Measurements from ENCODE around the gene FAM120A.

The FAM120A gene

DNA sequence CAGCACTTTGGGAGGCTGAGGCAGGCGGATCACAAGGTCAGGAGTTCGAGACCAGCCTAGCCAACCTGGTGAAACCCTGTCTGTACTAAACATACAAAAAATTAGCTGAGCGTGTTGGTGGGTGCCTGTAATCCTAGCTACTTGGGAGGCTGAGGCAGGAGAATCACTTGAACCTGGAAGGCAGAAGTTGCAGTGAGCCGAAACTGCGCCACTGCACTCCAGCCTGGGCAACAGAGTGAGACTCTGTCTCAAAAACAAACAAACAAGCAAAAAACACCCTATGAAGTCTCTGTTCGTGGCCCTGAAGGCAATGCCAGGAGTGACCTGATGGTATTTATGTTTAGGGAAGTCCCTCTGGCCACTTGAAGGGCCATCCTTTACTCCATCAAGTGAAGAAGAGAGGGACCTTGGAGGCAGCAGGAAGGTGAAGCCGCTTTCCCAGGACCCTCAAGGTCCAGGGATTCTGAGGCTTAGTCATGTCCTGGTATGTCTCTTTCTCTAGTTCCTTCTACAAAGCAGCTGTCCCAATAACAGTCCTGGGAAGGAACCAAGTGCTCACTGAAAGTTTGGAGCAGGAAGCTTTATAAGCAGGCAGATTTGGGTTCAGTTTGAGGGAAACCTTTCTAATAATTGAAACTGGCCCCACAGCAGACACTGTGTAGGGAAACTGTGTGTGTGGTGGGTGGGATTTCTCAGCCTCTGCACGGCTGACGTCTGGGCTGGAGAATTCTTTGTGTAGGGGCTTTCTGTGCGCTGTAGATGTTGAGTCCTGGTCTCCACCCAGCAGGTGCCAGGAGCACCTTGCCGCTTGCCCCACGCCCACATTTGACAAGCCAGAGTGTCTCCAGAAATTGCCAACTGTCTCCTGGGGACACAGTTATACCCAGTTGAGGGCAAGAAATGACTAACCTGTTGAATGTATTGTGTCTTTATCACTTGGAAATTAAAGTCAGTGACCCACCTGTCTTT lies 137.4 kb downstream of the FAM120A start:
- TF ChIP-seq, protein P1, sequence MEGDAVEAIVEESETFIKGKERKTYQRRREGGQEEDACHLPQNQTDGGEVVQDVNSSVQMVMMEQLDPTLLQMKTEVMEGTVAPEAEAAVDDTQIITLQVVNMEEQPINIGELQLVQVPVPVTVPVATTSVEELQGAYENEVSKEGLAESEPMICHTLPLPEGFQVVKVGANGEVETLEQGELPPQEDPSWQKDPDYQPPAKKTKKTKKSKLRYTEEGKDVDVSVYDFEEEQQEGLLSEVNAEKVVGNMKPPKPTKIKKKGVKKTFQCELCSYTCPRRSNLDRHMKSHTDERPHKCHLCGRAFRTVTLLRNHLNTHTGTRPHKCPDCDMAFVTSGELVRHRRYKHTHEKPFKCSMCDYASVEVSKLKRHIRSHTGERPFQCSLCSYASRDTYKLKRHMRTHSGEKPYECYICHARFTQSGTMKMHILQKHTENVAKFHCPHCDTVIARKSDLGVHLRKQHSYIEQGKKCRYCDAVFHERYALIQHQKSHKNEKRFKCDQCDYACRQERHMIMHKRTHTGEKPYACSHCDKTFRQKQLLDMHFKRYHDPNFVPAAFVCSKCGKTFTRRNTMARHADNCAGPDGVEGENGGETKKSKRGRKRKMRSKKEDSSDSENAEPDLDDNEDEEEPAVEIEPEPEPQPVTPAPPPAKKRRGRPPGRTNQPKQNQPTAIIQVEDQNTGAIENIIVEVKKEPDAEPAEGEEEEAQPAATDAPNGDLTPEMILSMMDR (conservative IDR thresholded peaks at IDR 0.05; ENCODE audit: low read depth), result no peak
- CTCF ChIA-PET, result no interaction called here
- POLR2A ChIA-PET (ENCODE audit: low non-redundant PET), result no interaction called here
- no peak overlapping the region for H3K27ac ChIP-seq
- DNase-seq (ENCODE audit: low spot score), result no peak

DNA sequence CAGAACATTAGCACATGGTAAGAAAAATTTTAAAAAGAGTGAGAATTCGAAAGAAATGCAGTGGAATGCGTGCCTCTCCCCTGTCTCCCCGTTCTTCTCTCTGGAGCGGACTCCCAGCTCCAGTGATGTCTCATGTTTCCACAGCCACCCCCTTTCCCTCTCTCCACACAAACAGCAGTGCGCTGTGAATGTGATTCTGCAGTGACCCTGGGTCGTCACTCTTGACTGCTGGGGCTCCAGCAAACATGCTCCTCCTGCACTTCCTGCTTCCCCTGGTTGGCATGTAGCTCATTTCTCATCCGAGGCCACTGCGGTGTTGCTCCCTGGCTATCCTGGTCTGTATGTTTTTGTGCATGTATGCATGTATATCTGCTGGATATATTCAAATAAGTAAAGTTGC lies 138.2 kb downstream of the FAM120A start:
- H3K27ac ChIP-seq, result no peak overlapping the region
- DNase-seq (ENCODE audit: low spot score), result no peak
- TF ChIP-seq, protein P1 (conservative IDR thresholded peaks at IDR 0.05; ENCODE audit: low read depth), result no peak
- POLR2A ChIA-PET (ENCODE audit: low non-redundant PET), result no interaction called here
- CTCF ChIA-PET, result no interaction called here

DNA sequence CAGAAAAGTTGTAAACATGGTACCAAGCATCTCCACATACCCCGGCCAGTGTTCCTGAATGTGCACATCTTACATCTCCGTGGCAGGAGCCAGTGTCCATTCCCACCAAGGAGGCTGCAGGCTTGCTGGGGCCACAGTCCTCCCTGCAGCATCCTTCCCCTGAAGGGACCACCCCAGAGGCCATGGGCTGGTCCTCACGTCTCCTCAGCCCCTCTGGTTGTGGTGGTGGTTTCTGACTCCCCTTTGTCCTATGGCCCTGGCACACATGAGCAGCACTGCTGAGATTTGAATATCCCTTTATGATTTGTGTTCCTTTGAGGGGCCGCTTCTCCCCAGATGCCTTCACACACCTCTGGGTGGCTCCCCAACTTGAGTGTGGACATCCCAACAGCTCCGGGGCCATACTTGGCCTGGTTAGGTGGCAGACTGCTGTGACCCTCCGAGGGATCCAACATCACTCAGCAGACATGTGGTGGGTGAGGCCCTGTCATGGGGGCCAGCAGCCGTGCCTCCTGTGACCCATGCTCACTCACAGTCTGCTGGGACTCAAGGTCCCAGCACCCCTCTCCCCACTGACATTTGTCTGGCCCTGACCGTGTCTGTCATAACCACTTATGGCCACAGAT lies 139.2 kb downstream of the FAM120A start:
- H3K27ac ChIP-seq, result no peak overlapping the region; the same call in 1 of the 2 replicates
- ChIA-PET CTCF (no interaction called here), POLR2A (ENCODE audit: low non-redundant PET) (no interaction called here)
- TF ChIP-seq, protein P1 (conservative IDR thresholded peaks at IDR 0.05; ENCODE audit: low read depth), result no peak
- DNase-seq (ENCODE audit: low spot score), result no peak

DNA sequence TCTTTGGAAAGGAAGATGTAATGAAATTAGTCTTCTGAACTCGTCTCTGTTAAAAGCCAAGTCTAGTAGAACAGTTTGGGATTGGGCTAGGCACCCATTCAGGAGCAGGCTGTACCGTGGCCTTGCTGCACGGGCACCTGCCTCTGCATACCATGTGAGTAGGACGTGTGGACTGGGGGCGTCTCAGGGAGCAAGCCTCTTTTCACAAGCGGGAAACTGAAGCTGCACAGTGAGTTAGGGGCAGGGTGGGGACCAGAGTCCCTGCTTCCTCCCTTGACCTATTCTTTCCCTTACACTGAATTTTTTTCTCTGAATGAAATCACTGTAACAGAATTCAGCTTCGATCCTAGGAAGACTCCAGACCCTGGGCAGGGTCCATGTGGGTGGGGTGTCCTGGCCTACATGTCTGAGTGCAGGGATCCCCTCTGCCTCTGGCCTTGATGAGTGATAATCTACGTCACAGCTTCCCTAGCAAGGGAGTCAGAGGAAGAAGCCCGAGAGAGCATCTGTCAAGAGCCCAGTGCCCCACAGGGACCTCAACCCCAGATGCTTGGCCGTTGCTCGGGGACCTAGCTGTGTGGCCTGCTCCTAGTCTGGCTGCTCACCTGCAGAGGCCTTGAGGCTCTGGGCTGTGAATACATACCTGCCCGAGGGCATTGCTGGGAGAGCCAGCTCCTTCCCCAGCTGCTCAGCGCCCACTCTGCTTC lies 140.0 kb downstream of the FAM120A start:
- POLR2A ChIA-PET (ENCODE audit: low non-redundant PET), result no interaction called here
- CTCF ChIA-PET, result interaction anchor here (0.6 kb wide), 1 partner anchor 88 kb away, joined by 3 read pairs; no protein-coding TSS in a partner anchor
- TF ChIP-seq, protein P1 (conservative IDR thresholded peaks at IDR 0.05; ENCODE audit: low read depth), result no peak
- peak overlapping the region; percentile 21 for H3K27ac ChIP-seq
- no peak for DNase-seq (ENCODE audit: low spot score)

DNA sequence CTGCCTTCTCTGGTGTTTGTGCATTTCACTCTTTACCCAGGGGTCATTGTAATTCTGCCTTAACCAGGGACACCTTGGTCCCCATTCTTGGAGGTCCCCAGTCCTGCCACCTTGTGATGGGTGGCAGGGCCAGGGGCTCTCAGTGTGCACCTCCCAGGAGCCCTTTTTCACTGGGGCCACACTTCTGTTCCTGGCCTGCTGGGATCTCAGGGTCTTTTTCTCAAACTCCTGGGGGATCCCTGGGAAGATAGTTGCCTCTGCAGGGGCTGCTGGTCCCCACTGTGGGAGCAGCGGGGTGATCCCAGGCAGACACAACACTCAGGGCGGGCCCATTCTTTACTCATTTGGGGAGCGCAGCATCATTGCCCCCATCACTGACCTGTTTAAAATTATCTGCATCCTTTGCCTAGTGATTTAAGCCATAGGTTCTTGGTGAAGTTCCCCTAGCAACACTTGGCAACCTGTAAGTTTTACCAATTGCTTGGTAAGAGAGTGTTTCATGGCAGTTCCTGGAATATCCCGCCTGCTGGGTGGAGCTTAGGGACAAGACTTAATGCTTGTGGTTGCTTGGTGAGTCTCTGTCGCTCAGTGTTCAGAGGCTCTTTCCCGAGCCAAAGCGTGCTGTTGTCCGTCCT lies 140.6 kb downstream of the FAM120A start:
- no peak for DNase-seq (ENCODE audit: low spot score)
- CTCF ChIA-PET, result interaction anchor here (0.6 kb wide), 1 partner anchor 18 kb away, joined by 3 read pairs; no protein-coding TSS in a partner anchor

More for the DNA sequence above, 140.6 kb downstream of the FAM120A start:
- TF ChIP-seq, protein P1 (conservative IDR thresholded peaks at IDR 0.05; ENCODE audit: low read depth), result no peak
- H3K27ac ChIP-seq, result peak overlapping the region; percentile 21
- POLR2A ChIA-PET (ENCODE audit: low non-redundant PET), result no interaction called here
